22Rv1 (cell line): ENCODE data around the gene ZNF79.

ENCODE experiments used
- ZFX ChIP-seq: fragments of 450-650 bp; IDR thresholded peaks from 2 replicates; pipeline ENCODE4 v1.6.1; 2017; ENCODE audit warnings: antibody characterized with exemption, borderline replicate concordance
- TF ChIP-seq, protein P1 (sequence below): fragments of 450-650 bp; IDR thresholded peaks from 2 replicates; pipeline ENCODE4 v1.5.1; 2017; ENCODE audit warnings: mild to moderate bottlenecking

DNA sequence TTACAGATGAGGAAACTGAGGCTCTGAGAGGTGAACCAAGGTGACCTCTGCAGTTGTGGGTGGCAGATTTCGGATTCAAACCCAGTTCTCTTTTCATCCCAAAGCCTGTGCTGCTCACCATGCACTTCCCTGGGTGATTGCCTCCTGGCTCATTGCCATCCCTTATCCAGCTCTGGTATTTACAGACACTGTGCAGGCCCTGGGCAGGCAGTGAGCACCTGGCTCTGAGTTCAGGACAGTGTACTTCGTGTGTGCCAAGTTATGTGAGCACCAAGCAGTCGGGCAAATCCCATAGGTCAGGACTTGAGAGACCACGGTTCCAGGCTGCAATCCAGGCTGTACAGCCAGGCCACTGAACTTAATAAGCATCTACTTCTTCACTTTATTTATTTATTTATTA, 28.5 kb downstream of the ZNF79 start:
- TF ChIP-seq, protein P1, sequence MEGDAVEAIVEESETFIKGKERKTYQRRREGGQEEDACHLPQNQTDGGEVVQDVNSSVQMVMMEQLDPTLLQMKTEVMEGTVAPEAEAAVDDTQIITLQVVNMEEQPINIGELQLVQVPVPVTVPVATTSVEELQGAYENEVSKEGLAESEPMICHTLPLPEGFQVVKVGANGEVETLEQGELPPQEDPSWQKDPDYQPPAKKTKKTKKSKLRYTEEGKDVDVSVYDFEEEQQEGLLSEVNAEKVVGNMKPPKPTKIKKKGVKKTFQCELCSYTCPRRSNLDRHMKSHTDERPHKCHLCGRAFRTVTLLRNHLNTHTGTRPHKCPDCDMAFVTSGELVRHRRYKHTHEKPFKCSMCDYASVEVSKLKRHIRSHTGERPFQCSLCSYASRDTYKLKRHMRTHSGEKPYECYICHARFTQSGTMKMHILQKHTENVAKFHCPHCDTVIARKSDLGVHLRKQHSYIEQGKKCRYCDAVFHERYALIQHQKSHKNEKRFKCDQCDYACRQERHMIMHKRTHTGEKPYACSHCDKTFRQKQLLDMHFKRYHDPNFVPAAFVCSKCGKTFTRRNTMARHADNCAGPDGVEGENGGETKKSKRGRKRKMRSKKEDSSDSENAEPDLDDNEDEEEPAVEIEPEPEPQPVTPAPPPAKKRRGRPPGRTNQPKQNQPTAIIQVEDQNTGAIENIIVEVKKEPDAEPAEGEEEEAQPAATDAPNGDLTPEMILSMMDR = no peak
- no peak for TF ChIP-seq ZFX
